Stimulated activated CD8-positive, alpha-beta memory T cell treated with anti-CD3 and anti-CD28 coated beads, Interleukin-12 subunit alpha, Interleukin-12 subunit beta, amount 100 ng/mL, for 24 hours (primary cell): ENCODE measurements around the gene CTRB2.

Experiments used
- DNase-seq: peaks from one replicate; pipeline ENCODE4 v3.0.0-alpha.2; 2020; ENCODE audit errors: extremely low read depth

Gene CTRB2

GRCh38 chr16:75206749-75207451, at the start of gene CTRB2:
Gene CTRB2 (minus strand): TSS chr16:75207161. CDS start chr16:75207141, 20 bp downstream.
- no peak for DNase-seq

- DNase-seq: no peak
Measured at GRCh38 chr16:75256059-75256571, 49.2 kb upstream of the CTRB2 start.

- no peak for DNase-seq
Measured at GRCh38 chr16:75254359-75254837, 47.4 kb upstream of the CTRB2 start.

- DNase-seq: no peak
Measured at GRCh38 chr16:75252946-75253911, 46.3 kb upstream of the CTRB2 start.

GRCh38 chr16:75252049-75252864, 45.3 kb upstream of the CTRB2 start:
- no peak for DNase-seq

GRCh38 chr16:75251280-75252048, 44.5 kb upstream of the CTRB2 start, which contains the start of gene BCAR1:
Gene BCAR1 (minus strand): TSS chr16:75251624. CDS start chr16:75251482, 142 bp downstream.
- no peak for DNase-seq

GRCh38 chr16:75250809-75251279, 43.9 kb upstream of the CTRB2 start:
- no peak for DNase-seq

GRCh38 chr16:75250089-75250808, 43.3 kb upstream of the CTRB2 start:
- DNase-seq: no peak

GRCh38 chr16:75249441-75249840, 42.5 kb upstream of the CTRB2 start:
- DNase-seq: no peak

GRCh38 chr16:75248536-75249380, 41.8 kb upstream of the CTRB2 start:
- no peak for DNase-seq

- no peak for DNase-seq
Measured at GRCh38 chr16:75248142-75248535, 41.2 kb upstream of the CTRB2 start.

- no peak for DNase-seq
Measured at GRCh38 chr16:75247249-75247648, 40.3 kb upstream of the CTRB2 start.

- DNase-seq: no peak
Measured at GRCh38 chr16:75246504-75247205, 39.7 kb upstream of the CTRB2 start.

- no peak for DNase-seq
Measured at GRCh38 chr16:75244844-75245758, 38.1 kb upstream of the CTRB2 start.

- no peak for DNase-seq
Measured at GRCh38 chr16:75244225-75244809, 37.4 kb upstream of the CTRB2 start.

- no peak for DNase-seq
Measured at GRCh38 chr16:75243667-75244224, 36.8 kb upstream of the CTRB2 start.
